Measurements from ENCODE around the gene SEZ6L.

DNA sequence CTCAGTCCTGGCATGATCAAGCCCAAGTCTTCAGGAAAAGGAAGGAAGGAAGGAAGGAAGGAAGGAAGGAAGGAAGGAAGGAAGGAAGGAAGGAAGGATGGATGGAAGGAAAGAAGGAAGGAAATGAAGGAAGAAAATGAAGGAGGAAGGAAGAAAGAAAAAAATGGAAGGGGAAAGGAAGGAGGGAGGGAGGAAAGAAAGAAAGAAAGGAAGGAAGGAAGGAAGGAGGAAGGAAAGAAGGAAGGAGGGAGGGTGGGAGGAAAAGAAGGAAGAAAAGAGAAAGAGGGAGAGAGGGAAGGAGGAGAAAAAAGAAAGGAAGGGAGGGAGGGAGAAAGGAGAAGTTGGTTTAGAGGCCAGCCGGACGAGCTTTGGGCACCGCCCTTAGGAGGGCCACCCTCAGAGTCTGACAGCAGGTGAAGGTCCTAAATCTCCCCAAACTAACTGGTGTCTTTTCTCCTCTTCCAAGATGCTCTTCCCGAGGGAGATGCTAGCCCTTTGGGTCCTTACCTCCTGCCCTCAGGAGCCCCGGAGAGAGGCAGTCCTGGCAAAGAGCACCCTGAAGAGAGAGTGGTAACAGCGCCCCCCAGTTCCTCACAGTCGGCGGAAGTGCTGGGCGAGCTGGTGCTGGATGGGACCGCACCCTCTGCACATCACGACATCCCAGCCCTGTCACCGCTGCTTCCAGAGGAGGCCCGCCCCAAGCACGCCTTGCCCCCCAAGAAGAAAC lies 122.8 kb downstream of the SEZ6L start:
- no peak for TF ChIP-seq EP300 (IDR thresholded peaks at IDR 0.05)
- TF ChIP-seq POLR2A (IDR thresholded peaks at IDR 0.05; ENCODE audit: low read depth): no peak
- TF ChIP-seq POLR2AphosphoS5 (IDR thresholded peaks at IDR 0.05): no peak
- TF ChIP-seq, protein P1, sequence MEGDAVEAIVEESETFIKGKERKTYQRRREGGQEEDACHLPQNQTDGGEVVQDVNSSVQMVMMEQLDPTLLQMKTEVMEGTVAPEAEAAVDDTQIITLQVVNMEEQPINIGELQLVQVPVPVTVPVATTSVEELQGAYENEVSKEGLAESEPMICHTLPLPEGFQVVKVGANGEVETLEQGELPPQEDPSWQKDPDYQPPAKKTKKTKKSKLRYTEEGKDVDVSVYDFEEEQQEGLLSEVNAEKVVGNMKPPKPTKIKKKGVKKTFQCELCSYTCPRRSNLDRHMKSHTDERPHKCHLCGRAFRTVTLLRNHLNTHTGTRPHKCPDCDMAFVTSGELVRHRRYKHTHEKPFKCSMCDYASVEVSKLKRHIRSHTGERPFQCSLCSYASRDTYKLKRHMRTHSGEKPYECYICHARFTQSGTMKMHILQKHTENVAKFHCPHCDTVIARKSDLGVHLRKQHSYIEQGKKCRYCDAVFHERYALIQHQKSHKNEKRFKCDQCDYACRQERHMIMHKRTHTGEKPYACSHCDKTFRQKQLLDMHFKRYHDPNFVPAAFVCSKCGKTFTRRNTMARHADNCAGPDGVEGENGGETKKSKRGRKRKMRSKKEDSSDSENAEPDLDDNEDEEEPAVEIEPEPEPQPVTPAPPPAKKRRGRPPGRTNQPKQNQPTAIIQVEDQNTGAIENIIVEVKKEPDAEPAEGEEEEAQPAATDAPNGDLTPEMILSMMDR (IDR thresholded peaks at IDR 0.05): no peak
